ENCODE results near the gene RNF128. TPM values are rescaled to one million over a fixed set of nuclear protein-coding genes. Genes with fewer than 3 reads are reported as not detected.

Gene RNF128
- total RNA-seq (10 to 100 TPM; 13.3 to 20.8 TPM), polyA plus RNA-seq (ENCODE audit: insufficient read length in 6 of 6) (1 to 10 TPM in 4 of 6 donors, under 1 TPM in 2; 0.86 to 2.9 (median 1.5) TPM)
- long read RNA-seq, donor 1, partial matches to known transcripts = 0 of 2 reads
- long read RNA-seq, donor 1, other reads (novel, unspliced or antisense) = 0 of 2 reads
- long read RNA-seq, donor 2, partial matches to known transcripts = 0 of 2 reads
- long read RNA-seq, donor 2, other reads (novel, unspliced or antisense) = 0 of 2 reads
- long read RNA-seq, donor 3 = 0 reads
- long read RNA-seq, donor 4, partial matches to known transcripts = 0 of 2 reads
- long read RNA-seq, donor 4, other reads (novel, unspliced or antisense) = 0 of 2 reads
- long read RNA-seq, donor 5 = 0 reads
- long read RNA-seq, donor 6 = 0 reads
- long read RNA-seq, donor 7 = 0 reads
- long read RNA-seq, donor 8 = 0 reads
- long read RNA-seq, donor 9 = 0 reads
- long read RNA-seq, donor 10, partial matches to known transcripts = 0 of 1 reads
- long read RNA-seq, donor 10, other reads (novel, unspliced or antisense) = 0 of 1 reads
- long read RNA-seq, donor 11 = 0 reads
- long read RNA-seq, donor 12 = 0 reads

- intact Hi-C loops (cut with DNase I) = no loop called here
- Histone ChIP-seq H3K27ac (peak within 1 kb of the TSS; percentile 41 to 63), H3K4me1 (no peaks in the 10 kb centered on the region), H3K36me3 (no peaks in the 10 kb centered on the region), H3K4me3 (peak within 1 kb of the TSS; percentile 28 to 37), H3K9me3 (no peaks in the 10 kb centered on the region), H3K27me3 (peaks cover 14 to 23% of the 10 kb centered on the region in 2 donors)
- DNase-seq (peak in 3 of 4 donors; percentile 27 to 82 (median 59)), ATAC-seq (peak; percentile 89)
- no peak for TF ChIP-seq CTCF (IDR thresholded peaks at IDR 0.05)
Measured at GRCh38 chrX:106726485-106727437, at the start of gene RNF128. RNF128 (plus strand) TSS chrX:106726701; CDS start chrX:106726914, 213 bp downstream.

GRCh38 chrX:106680716-106681115, 45.8 kb upstream of the RNF128 start:
- Histone ChIP-seq H3K4me1 (no peaks in the 10 kb centered on the region), H3K36me3 (no peaks in the 10 kb centered on the region), H3K9me3 (no peaks in the 10 kb centered on the region), H3K27me3 (no peaks in the 10 kb centered on the region), H3K27ac (no peak overlapping the region), H3K4me3 (no peak overlapping the region)
- intact Hi-C loops (cut with DNase I) = no loop called here
- no peak for DNase-seq
- TF ChIP-seq CTCF (IDR thresholded peaks at IDR 0.05) = no peak
- no peak for ATAC-seq

- DNase-seq = no peak
- Histone ChIP-seq H3K9me3 (no peaks in the 10 kb centered on the region), H3K36me3 (no peaks in the 10 kb centered on the region), H3K27ac (no peak overlapping the region), H3K4me3 (no peak overlapping the region), H3K4me1 (no peaks in the 10 kb centered on the region), H3K27me3 (no peaks in the 10 kb centered on the region)
- TF ChIP-seq CTCF (IDR thresholded peaks at IDR 0.05) = no peak
- intact Hi-C loops (cut with DNase I) = no loop called here
- ATAC-seq = no peak
Measured at GRCh38 chrX:106684207-106684606, 42.3 kb upstream of the RNF128 start.

- ATAC-seq (no peak), DNase-seq (no peak)
- no peak for TF ChIP-seq CTCF (IDR thresholded peaks at IDR 0.05)
- H3K4me1 ChIP-seq = no peaks in the 10 kb centered on the region
- no peak overlapping the region for H3K4me3 ChIP-seq
- intact Hi-C loops (cut with DNase I) = no loop called here
- H3K27ac ChIP-seq = no peak overlapping the region
- H3K9me3 ChIP-seq = no peaks in the 10 kb centered on the region
- H3K27me3 ChIP-seq = peaks cover 0 to 13% of the 10 kb centered on the region in 2 donors
- no peaks in the 10 kb centered on the region for H3K36me3 ChIP-seq
Measured at GRCh38 chrX:106692425-106693065, 34.0 kb upstream of the RNF128 start.
